ENCODE data around the gene LRRC4B.

DNA sequence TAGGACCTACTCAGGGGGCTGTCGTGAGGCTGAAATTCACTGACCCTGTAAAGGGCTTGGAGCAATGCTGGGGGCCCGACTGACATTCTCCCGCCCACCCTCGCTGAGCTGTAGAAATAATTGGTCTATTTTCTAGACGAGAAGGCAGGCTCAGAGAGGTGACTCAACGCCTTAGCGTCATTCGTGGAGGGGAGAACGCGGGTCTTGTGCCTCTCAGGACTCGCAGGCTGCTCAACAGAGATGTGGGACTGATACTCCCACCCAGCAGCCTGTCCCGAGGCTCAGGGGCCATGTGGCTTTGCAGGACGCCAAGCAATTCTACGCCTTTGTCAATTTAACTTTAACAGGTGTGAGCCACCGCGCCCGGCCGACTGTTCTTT lies 30.9 kb downstream of the LRRC4B start:
- TF ChIP-seq, protein P1, sequence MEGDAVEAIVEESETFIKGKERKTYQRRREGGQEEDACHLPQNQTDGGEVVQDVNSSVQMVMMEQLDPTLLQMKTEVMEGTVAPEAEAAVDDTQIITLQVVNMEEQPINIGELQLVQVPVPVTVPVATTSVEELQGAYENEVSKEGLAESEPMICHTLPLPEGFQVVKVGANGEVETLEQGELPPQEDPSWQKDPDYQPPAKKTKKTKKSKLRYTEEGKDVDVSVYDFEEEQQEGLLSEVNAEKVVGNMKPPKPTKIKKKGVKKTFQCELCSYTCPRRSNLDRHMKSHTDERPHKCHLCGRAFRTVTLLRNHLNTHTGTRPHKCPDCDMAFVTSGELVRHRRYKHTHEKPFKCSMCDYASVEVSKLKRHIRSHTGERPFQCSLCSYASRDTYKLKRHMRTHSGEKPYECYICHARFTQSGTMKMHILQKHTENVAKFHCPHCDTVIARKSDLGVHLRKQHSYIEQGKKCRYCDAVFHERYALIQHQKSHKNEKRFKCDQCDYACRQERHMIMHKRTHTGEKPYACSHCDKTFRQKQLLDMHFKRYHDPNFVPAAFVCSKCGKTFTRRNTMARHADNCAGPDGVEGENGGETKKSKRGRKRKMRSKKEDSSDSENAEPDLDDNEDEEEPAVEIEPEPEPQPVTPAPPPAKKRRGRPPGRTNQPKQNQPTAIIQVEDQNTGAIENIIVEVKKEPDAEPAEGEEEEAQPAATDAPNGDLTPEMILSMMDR (IDR thresholded peaks at IDR 0.05): no peak
- TF ChIP-seq POLR2A (IDR thresholded peaks at IDR 0.05): no peak

Data from thyroid gland (tissue), 4 donors.